ENCODE data around the gene LDLRAD4.

Gene LDLRAD4

GRCh38 chr18:13619505-13620205 lies 401.1 kb downstream of the LDLRAD4 start:
- DNase-seq (ENCODE audit: low read depth in 2 of 2, low spot score in 1 of 2): no peak

DNA sequence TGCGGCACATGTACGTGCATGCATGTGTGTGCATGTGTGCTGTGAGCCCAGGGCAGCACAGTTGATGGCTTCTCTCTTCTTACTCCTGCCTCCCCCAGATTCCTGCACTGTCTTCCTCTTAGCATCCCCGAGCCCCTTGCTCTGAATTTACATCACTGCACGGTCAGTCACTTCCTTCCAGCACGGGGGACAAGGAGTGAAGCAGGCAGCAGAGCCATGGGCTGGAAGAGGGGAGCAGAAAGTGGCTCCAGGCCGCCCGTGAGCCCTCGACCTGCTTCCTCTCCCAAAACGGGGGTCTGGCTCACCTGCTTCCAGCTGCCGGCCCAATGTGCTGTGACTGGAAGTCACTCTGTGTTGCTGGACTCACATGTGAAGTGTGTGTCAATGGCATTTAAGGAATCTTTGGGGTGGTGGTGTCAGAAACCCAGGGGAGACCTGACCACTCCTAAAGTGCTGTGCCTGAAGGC lies 401.7 kb downstream of the LDLRAD4 start:
- no peak for DNase-seq (ENCODE audit: low read depth in 2 of 2, low spot score in 1 of 2)

DNA sequence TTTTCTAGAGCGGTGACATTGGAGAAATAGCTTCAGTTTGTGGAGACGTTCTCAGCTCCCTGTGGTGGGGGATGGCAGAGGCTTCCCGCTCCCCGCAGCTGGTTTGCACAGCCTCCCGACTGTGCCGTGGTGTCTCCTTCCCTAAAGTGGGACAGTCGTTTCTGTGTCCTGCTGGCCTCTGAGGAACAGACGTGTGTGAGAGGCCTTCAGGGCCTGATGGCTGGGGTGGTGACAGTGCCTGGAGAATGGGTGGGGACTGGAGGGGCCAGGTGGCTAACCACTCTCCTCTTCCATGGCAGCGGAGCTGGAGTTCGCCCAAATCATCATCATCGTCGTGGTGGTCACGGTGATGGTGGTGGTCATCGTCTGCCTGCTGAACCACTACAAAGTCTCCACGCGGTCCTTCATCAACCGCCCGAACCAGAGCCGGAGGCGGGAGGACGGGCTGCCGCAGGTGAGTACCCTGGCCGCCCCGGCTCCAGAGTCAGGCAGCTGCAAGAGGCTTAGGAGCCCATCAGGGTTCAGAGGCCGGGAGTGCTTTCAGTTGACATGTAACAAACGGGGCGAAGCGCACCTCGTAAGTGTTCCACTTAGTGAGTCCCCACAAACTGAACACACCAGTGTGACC lies 402.4 kb downstream of the LDLRAD4 start:
- no peak for DNase-seq (ENCODE audit: low read depth in 2 of 2, low spot score in 1 of 2)

- DNase-seq (ENCODE audit: low read depth in 2 of 2, low spot score in 1 of 2): no peak
These were observed 402.9 kb downstream of the LDLRAD4 start for GRCh38 chr18:13621446-13621849.

DNA sequence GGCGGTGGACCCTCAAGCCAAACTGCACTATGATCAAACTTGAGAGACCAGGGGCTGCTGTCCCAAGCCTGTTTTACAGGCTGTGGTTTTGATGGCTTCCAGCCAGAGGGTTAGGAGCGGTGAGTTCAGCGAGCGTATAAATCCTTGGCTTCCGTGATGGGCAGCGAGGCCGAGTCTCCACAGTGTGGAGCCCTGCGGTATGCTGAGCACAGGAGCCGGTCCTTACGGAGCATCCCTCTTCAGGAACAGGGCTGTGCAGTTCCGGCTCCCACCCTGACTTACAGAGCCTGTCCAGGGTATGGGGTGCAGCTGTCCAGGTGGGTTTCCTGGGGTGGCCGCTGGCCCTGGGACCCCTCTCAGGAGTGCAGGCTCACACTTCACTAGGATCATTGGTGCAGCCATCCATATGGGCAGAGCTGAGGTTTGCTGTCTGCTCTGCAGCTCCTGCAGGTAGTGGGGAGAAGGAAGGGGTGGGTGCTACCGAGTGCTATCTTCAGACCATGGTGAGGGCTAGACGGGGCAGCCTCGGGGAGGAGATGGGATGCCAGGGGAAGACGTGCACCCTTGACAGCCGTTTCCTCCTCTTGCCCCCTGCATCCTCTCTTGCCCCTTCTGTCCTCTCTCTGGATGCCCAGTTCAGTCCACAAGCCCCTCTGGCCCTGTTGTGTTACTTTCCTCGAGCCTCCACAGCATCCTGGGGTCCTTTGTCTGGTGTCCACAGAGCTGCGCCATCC lies 403.5 kb downstream of the LDLRAD4 start:
- DNase-seq (ENCODE audit: low read depth in 2 of 2, low spot score in 1 of 2): no peak

GRCh38 chr18:13622751-13623150 lies 404.2 kb downstream of the LDLRAD4 start:
- DNase-seq (ENCODE audit: low read depth in 2 of 2, low spot score in 1 of 2): no peak

GRCh38 chr18:13623348-13623747 lies 404.8 kb downstream of the LDLRAD4 start:
- no peak for DNase-seq (ENCODE audit: low read depth in 2 of 2, low spot score in 1 of 2)

DNA sequence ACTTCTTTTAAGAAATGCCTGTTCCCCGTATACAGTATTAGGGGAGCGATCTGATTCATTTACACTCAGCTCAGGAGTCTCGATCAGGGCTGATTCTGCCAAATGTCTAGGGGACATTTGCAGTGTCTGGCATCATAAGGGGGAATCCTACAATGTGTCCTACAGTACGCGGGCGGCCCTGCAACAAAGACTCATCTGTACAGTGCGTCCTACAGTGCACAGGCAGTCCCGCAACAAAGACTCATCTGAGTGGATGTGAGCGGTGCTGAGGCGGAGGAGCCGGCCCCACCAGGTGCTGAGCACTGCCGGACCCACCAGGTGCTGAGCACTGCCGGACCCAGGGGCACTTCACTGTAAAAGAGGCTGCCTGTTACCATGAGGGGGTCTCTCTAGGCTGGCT lies 405.3 kb downstream of the LDLRAD4 start:
- no peak for DNase-seq (ENCODE audit: low read depth in 2 of 2, low spot score in 1 of 2)

- no peak for DNase-seq (ENCODE audit: low read depth in 2 of 2, low spot score in 1 of 2)
These were observed 406.1 kb downstream of the LDLRAD4 start for GRCh38 chr18:13624563-13625237.

DNA sequence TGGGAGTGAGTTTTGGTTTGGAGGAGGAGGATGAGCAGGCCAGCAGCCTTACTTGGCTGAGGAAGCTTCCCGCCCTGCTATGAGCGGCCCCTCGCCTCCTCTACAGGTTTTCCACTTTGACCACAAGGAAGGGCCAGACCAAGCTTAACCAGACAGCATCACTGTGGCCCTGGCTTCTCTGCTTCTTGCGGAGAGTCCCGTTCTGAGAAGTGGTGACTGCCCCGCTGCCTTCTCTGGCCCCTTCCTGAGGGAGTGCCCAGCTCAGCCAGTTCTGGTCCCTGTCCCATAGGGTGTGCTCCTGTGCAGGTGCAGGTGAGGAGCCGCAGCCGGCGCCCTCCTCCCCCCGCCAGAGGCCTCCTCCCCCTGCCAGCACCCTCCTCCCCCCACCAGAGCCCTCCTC lies 406.8 kb downstream of the LDLRAD4 start:
- DNase-seq (ENCODE audit: low read depth in 2 of 2, low spot score in 1 of 2): no peak

DNA sequence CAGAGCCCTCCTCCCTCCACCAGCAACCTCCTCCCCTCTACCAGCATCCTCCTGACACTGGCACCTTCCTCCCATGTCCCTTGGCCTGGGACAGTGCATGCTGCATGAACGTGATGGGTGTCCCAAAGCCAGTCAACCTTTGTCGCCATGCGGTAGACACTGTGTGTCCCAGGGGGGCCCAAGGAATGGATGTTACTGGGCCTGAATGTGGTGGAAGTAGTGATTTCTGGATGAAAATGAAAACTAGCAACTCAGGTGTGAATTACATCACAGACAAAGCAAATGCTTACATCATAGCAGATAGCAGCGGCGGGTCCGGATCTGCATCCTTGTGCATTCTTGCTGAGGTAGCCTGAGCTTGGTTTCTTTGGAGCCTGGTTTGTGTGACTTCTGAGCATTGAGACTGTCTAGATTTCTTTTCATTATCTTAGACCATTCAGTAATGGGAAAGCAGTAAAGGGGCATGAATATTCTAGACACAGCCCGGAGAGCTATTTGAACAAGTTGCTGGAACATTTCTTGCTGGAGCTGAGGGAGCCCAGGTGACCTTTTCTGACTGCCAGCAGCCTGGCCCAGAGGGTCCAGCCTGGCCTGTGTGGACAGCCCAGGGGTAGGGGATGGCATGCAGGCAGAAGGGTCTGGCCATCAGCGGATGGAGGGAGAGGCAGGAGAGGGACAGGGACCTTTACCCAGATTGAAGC lies 407.4 kb downstream of the LDLRAD4 start:
- no peak for DNase-seq (ENCODE audit: low read depth in 2 of 2, low spot score in 1 of 2)

DNA sequence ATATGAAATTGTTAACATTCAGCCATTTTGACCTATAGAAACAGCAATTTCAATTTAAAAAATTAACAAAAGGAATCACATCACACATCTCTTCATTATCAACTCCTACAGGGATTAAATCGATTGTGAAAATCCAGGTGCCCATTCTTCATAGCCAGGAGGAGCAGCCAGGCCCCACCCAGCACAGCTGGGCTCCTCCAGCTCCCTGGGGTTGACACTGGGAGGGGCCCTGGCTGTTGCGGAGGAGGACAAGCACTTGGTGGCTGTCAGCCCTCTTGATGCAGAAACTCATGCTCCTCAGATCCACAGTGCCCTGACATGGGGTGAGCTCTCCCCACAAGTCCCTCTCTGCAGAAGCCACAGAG lies 408.0 kb downstream of the LDLRAD4 start:
- no peak for DNase-seq (ENCODE audit: low read depth in 2 of 2, low spot score in 1 of 2)

DNA sequence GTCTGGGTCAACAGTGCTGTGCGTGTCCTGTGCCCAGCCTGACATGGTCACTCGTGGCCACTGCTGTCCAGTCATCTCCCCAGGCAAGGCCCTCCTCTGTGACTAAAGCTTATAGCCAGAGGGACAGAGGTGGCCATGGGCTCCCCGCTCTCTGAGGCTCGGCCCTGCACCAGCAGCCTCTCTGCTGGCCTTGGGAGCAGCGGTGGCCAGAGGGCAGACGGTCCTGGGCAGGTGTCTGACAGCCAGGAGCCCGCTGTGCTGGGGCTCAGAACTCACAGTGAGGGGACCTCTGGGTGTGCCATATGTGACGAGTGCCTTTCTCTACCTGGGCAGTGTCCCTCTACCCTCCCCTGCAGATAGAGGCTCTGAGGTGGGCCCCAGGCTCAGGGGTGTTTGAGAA lies 409.1 kb downstream of the LDLRAD4 start:
- DNase-seq (ENCODE audit: low read depth in 2 of 2, low spot score in 1 of 2): no peak

GRCh38 chr18:13628211-13628610 lies 409.7 kb downstream of the LDLRAD4 start:
- no peak for DNase-seq (ENCODE audit: low read depth in 2 of 2, low spot score in 1 of 2)

GRCh38 chr18:13629841-13630715 lies 411.5 kb downstream of the LDLRAD4 start:
- no peak for DNase-seq (ENCODE audit: low read depth in 2 of 2, low spot score in 1 of 2)

DNA sequence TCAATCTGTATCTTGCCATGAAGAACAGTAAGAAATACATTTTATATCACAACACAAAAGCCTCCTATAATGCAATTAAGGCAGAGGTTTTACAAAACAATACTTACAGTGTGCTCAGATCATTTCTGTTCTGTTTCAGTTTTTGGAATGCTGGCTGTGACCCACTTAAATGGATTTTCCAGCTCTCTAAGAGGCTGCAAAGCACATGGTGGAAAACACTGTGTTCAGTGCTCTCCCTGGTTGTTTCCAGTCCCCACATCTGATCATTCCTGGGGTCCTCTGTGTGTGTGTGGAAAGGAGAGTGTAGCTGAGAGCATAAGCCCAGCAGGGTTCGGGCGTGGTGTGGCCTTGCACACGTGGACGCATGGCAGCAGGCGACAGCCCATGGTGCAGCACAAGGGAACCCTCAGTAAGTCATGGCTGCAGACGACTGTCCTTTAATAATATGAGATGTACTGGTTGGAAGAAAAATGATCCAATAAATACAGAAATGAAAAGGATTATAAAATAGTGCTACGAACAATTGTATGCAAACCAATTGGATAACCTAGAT lies 412.2 kb downstream of the LDLRAD4 start:
- DNase-seq (ENCODE audit: low read depth in 2 of 2, low spot score in 1 of 2): no peak

DNA sequence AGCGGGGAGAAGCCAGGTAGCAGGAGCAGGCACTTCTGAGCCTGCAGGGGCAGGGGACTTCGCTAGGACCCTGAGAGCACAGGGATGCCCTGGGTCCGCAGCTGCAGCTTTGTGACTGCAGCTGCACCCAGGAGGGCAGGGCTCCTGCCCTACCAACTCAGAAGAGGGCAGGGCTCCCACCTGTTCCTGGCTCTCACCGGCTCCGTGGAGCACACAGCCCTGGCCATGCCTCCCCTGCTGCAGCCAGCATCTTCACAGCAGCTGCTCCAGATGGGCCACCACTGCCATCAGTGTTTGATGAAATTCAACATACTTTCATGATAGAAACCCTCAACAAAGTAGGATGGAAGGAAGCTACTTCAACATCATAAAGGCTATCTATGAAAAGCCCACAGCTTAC lies 415.1 kb downstream of the LDLRAD4 start:
- no peak for DNase-seq (ENCODE audit: low read depth in 2 of 2, low spot score in 1 of 2)

- no peak for DNase-seq (ENCODE audit: low read depth in 2 of 2, low spot score in 1 of 2)
These were observed 416.5 kb downstream of the LDLRAD4 start for GRCh38 chr18:13635046-13635445.

GRCh38 chr18:13638719-13639595 lies 420.4 kb downstream of the LDLRAD4 start:
- no peak for DNase-seq (ENCODE audit: low read depth in 2 of 2, low spot score in 1 of 2)

All from stimulated activated CD8-positive, alpha-beta memory T cell treated with anti-CD3 and anti-CD28 coated beads, Interleukin-4, amount 100 ng/mL, for 4 hours (primary cell).